Upper lobe of left lung (tissue), 4 donors: ENCODE measurements around the gene MCTP2.

ENCODE experiments used
- EP300 ChIP-seq, 4 donors: sonication (generic); formaldehyde crosslinking; IDR thresholded peaks; one replicate each; pipeline ENCODE4 v1.5.1; 2017; ENCODE audit warnings: antibody characterized with exemption in 4 of 4, control low read depth in 2 of 4
- POLR2A ChIP-seq, 4 donors: fragments of 450-650 bp; IDR thresholded peaks; one replicate each; pipeline ENCODE4 v1.5.1; 2016 to 2017; ENCODE audit warnings: antibody characterized with exemption in 4 of 4, mild to moderate bottlenecking in 2 of 4
- TF ChIP-seq, protein P1 (sequence below), 6 experiments: fragments of 450-650 bp in 4 of 6; fragments of 200-600 bp in 2 of 6; sonication (generic) in 2 of 6; IDR thresholded peaks; one replicate each; pipeline ENCODE4 v1.5.1; 2016 to 2019; ENCODE audit warnings: antibody characterized with exemption in 6 of 6

DNA sequence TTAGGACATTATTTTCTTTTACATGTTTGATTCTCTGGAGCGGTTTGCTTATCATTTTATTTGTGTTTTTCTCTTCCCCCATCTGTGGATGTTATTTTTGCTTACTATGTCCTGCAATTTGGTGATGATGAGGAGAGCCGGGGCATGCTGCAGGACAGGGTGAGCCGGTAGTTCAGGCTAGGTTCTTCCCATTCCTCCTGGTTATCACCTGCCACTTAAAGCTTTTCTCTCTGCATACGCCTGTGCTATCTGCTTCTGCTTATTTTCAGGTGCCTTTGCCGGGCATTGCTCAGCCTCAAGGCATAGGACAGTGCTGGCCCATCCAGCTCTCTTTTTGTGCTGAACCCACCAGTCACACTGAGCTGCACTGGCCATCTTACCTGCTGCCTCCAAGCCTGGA lies 85.8 kb downstream of the MCTP2 start:
- TF ChIP-seq, protein P1, sequence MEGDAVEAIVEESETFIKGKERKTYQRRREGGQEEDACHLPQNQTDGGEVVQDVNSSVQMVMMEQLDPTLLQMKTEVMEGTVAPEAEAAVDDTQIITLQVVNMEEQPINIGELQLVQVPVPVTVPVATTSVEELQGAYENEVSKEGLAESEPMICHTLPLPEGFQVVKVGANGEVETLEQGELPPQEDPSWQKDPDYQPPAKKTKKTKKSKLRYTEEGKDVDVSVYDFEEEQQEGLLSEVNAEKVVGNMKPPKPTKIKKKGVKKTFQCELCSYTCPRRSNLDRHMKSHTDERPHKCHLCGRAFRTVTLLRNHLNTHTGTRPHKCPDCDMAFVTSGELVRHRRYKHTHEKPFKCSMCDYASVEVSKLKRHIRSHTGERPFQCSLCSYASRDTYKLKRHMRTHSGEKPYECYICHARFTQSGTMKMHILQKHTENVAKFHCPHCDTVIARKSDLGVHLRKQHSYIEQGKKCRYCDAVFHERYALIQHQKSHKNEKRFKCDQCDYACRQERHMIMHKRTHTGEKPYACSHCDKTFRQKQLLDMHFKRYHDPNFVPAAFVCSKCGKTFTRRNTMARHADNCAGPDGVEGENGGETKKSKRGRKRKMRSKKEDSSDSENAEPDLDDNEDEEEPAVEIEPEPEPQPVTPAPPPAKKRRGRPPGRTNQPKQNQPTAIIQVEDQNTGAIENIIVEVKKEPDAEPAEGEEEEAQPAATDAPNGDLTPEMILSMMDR (IDR thresholded peaks at IDR 0.05), result no peak
- TF ChIP-seq POLR2A (IDR thresholded peaks at IDR 0.05), result no peak
- TF ChIP-seq EP300 (IDR thresholded peaks at IDR 0.05), result no peak
